ENCODE measurements around the gene CAPSL.

The CAPSL gene

GRCh38 chr5:35855187-35855586, 83.2 kb downstream of the CAPSL start:
- Histone ChIP-seq H3F3A (ENCODE audit: insufficient read depth, low read length) (no peaks in the 10 kb centered on the region), H3K9ac (ENCODE audit: low read length) (peak overlapping the region; percentile 83), H3K36me3 (ENCODE audit: insufficient read depth, low read length) (peaks cover 25% of the 10 kb centered on the region), H3K9me3 (ENCODE audit: low read length) (no peaks in the 10 kb centered on the region), H4K20me1 (ENCODE audit: insufficient read depth, low read length) (no peaks in the 10 kb centered on the region), H3K4me2 (ENCODE audit: low read length) (peak overlapping the region; percentile 83), H3K4me1 (ENCODE audit: insufficient read depth, low read length, severe bottlenecking) (peaks cover 82% of the 10 kb centered on the region), H2AFZ (ENCODE audit: low read length) (no peak overlapping the region), H3K9me2 (ENCODE audit: low read depth, low read length) (no peaks in the 10 kb centered on the region), H3K27me3 (ENCODE audit: insufficient read depth, low read length) (no peaks in the 10 kb centered on the region), H3K4me3 (ENCODE audit: low read depth, low read length, poor library complexity, severe bottlenecking) (peak overlapping the region; percentile 10), H3K27ac (ENCODE audit: low read depth, low read length, poor library complexity, severe bottlenecking) (peak overlapping the region; percentile 90), H3K79me2 (ENCODE audit: insufficient read depth, low read length) (peaks cover 48% of the 10 kb centered on the region)
- TF ChIP-seq EZH2 (IDR thresholded peaks at IDR 0.05; ENCODE audit: borderline replicate concordance, low read length) (no peak), CTCF (IDR thresholded peaks at IDR 0.05; ENCODE audit: low read length) (no peak)
